Measurements from ENCODE around the gene CPA5. TPM values are rescaled to one million over a fixed set of nuclear protein-coding genes. Genes with fewer than 3 reads are reported as not detected.

CPA5 gene
- total and polyA plus RNA-seq, 9 of the 15 experiments (the other 6 are each of a cell fraction or from before 2014, with no cell fraction given): 0.13 to 2.4 (median 0.91) TPM

DNA sequence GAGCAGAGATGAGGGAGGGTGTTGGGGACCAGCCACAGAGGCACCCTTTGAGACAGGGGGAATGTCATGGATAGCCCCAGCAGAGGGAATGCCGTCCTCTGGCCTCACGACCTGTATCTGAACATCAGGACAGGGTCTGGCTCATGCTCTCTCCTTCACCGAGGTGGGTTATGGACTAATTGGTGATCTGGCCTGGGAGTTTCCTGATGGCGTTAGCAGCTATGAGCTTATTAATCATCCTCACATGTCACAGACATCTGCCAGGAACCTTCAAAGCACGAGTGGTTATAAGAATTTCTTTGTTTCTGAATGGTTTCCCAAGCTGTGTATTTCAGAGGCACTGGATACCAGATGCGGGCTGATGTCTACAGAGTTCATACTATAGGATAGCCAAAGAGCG is 44.8 kb upstream of the CPA5 start (continued):
- TF ChIP-seq, protein P1, sequence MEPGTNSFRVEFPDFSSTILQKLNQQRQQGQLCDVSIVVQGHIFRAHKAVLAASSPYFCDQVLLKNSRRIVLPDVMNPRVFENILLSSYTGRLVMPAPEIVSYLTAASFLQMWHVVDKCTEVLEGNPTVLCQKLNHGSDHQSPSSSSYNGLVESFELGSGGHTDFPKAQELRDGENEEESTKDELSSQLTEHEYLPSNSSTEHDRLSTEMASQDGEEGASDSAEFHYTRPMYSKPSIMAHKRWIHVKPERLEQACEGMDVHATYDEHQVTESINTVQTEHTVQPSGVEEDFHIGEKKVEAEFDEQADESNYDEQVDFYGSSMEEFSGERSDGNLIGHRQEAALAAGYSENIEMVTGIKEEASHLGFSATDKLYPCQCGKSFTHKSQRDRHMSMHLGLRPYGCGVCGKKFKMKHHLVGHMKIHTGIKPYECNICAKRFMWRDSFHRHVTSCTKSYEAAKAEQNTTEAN (CRISPR knock-in tag; IDR thresholded peaks at IDR 0.05): no peak
- TF ChIP-seq SRSF3 (IDR thresholded peaks at IDR 0.05; ENCODE audit: insufficient read depth, low read length) (no peak), RFX5 (IDR thresholded peaks at IDR 0.05; ENCODE audit: low read depth, low read length) (no peak)
- TF ChIP-seq, protein P2, sequence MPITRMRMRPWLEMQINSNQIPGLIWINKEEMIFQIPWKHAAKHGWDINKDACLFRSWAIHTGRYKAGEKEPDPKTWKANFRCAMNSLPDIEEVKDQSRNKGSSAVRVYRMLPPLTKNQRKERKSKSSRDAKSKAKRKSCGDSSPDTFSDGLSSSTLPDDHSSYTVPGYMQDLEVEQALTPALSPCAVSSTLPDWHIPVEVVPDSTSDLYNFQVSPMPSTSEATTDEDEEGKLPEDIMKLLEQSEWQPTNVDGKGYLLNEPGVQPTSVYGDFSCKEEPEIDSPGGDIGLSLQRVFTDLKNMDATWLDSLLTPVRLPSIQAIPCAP (CRISPR knock-in tag; IDR thresholded peaks at IDR 0.05; ENCODE audit: borderline replicate concordance): no peak

DNA sequence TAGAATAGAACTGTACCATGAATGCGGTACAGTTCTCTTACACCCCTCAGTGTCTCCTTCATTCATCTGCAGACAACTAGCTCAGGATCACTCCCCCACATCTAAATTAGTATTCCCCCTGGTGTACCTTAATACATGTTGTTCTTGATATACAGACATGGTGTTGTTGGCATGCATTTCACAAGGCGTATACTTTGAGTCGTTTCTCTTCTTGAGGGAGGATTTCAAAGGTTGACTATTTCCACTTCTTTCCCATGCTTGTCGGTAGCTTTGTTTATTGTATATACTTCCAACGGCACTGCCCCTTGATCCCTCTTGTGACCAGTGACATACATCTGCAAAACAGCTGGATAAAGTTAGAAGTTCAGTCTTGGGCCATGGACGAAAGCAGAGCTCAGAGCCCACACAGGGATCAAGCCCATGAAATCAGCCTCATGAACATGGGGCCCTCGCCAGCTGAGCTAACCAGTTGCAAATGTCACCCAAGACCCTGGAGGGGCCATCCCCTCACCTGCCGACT is 43.1 kb upstream of the CPA5 start:
- POLR2A ChIA-PET: interaction anchor here (1.0 kb wide), 1 partner anchor 9 kb away, joined by 5 read pairs; the partner anchor contains the start of gene CPA4
- WGBS (ENCODE audit: insufficient coverage, low coverage, missing lambda C conversion rate): 1% methylated on average over 8 of the region's 8 CpGs
- no peak for ATAC-seq
- TF ChIP-seq FOSL1 (tag; conservative IDR thresholded peaks at IDR 0.05): no peak
- TF ChIP-seq, protein P1 (CRISPR knock-in tag; IDR thresholded peaks at IDR 0.05): no peak
- no peak for TF ChIP-seq ARID2 (IDR thresholded peaks at IDR 0.05)
- no peak for TF ChIP-seq KLF13 (tag; IDR thresholded peaks at IDR 0.05; ENCODE audit: borderline replicate concordance, low read depth)
- TF ChIP-seq ZNF583 (CRISPR knock-in tag; IDR thresholded peaks at IDR 0.05): no peak
- no peak for TF ChIP-seq POLR2H (tag; IDR thresholded peaks at IDR 0.05; ENCODE audit: low read depth)
- TF ChIP-seq ARNT (IDR thresholded peaks at IDR 0.05): no peak
- no peak for TF ChIP-seq ZNF830 (CRISPR knock-in tag; IDR thresholded peaks at IDR 0.05)
- no peak for TF ChIP-seq FOS (IDR thresholded peaks at IDR 0.05; ENCODE audit: extremely low read depth, insufficient read length)
- TF ChIP-seq DNMT1 (IDR thresholded peaks at IDR 0.05): no peak
- no peak for TF ChIP-seq ZNF644 (tag; IDR thresholded peaks at IDR 0.05; ENCODE audit: low read depth)
- no peak for TF ChIP-seq GABPB2 (CRISPR knock-in tag; conservative IDR thresholded peaks at IDR 0.05)
- TF ChIP-seq CREM (IDR thresholded peaks at IDR 0.05; ENCODE audit: low read depth): no peak
- TF ChIP-seq ZNF431 (CRISPR knock-in tag; IDR thresholded peaks at IDR 0.05): no peak
- TF ChIP-seq, protein P3, sequence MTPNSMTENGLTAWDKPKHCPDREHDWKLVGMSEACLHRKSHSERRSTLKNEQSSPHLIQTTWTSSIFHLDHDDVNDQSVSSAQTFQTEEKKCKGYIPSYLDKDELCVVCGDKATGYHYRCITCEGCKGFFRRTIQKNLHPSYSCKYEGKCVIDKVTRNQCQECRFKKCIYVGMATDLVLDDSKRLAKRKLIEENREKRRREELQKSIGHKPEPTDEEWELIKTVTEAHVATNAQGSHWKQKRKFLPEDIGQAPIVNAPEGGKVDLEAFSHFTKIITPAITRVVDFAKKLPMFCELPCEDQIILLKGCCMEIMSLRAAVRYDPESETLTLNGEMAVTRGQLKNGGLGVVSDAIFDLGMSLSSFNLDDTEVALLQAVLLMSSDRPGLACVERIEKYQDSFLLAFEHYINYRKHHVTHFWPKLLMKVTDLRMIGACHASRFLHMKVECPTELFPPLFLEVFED (CRISPR knock-in tag; conservative IDR thresholded peaks at IDR 0.05): no peak

More for the DNA sequence above, 43.1 kb upstream of the CPA5 start:
- Histone ChIP-seq H3K4me2 (ENCODE audit: insufficient read depth, low read length) (no peak overlapping the region), H3K27ac (ENCODE audit: extremely low read depth, low read depth, low read length) (no peak overlapping the region), H4K20me1 (replicated peaks; ENCODE audit: control insufficient read depth, insufficient read depth, low read length) (no peaks in the 10 kb centered on the region), H3K9me3 (replicated peaks; ENCODE audit: control insufficient read depth, insufficient read depth, low read depth, low read length) (no peaks in the 10 kb centered on the region), H3K4me1 (replicated peaks in 1 of 2; ENCODE audit: control insufficient read depth in 2 of 2, insufficient read depth in 2 of 2, low read length in 2 of 2) (no peaks in the 10 kb centered on the region), H3K79me2 (ENCODE audit: control insufficient read depth, insufficient read depth, low read length) (no peaks in the 10 kb centered on the region), H2AFZ (ENCODE audit: low read depth, low read length) (no peak overlapping the region), H3K9me1 (ENCODE audit: control insufficient read depth, insufficient read depth, low read length) (no peaks in the 10 kb centered on the region), H3K36me3 (ENCODE audit: control insufficient read depth, insufficient read depth, low read length) (no peaks in the 10 kb centered on the region), H3K4me3 (no peak overlapping the region), H3K9ac (ENCODE audit: insufficient read depth in 1 of 2, low read depth in 2 of 2, low read length in 2 of 2) (0 out of 4 replicates have a peak overlapping the region, but pooled peaks of 1 of the 2 experiments have one; percentile 3), H3K27me3 (ENCODE audit: control insufficient read depth in 2 of 2, insufficient read depth in 2 of 2, low read length in 2 of 2) (peaks cover 77 to 83% of the 10 kb centered on the region in 2 experiments)
- intact Hi-C loops (cut with micrococcal nuclease) (no loop called here), in situ Hi-C loops (cut with MboI) (no loop called here)
- CTCF ChIA-PET (ENCODE audit: low intra/inter-chr PET ratio): interaction anchor here (0.6 kb wide), 1 partner anchor 81 kb away, joined by 3 read pairs; no protein-coding TSS in a partner anchor
- BruUV-seq (replicated peaks): no TSS peak
- no peak for DNase-seq (ENCODE audit: extremely low read depth in 1 of 4, low spot score in 3 of 4)
- no peak for FAIRE-seq

Measured in K562 (cell line).